Measurements from ENCODE around the gene MEF2A. TPM values are rescaled to one million over a fixed set of nuclear protein-coding genes. Genes with fewer than 3 reads are reported as not detected.

Gene MEF2A
- total RNA-seq, 1 experiment from 2014 or later: 29.6 TPM

DNA sequence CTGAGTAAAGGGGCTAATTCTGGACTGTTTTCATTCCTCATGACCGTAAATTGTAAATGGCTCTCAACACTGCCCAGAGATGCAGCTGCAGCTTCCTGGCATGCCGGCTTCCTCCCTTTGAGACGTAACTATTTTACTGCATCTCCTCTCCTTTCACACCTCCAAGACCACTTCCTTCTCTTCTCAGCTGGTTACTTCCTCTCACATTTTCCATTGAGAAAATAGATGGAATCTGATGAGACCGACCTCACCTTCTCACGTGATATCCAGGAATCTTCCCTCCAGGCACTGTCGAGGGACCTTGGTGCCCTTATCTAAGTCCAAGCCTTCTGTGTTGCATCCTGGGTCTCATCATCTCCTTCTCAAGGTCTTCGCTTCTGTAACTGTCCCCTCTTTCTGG is 154.7 kb downstream of the MEF2A start:
- no peaks in the 10 kb centered on the region for H3K79me2 ChIP-seq (ENCODE audit: insufficient read depth, low read length)
- H2AFZ ChIP-seq (ENCODE audit: low read depth, low read length, poor library complexity, severe bottlenecking): no peak overlapping the region
- no peaks in the 10 kb centered on the region for H4K20me1 ChIP-seq (ENCODE audit: insufficient read depth)
- peaks cover 0 to 3% of the 10 kb centered on the region in 2 experiments; a peak in 1 of 4 replicates for H3K9me3 ChIP-seq (ENCODE audit: control insufficient read depth in 1 of 2, insufficient read depth in 1 of 2, low read depth in 1 of 2, low read length in 2 of 2)
- no peaks in the 10 kb centered on the region for H3K36me3 ChIP-seq (ENCODE audit: control insufficient read depth in 1 of 2, insufficient read depth in 2 of 2, low read length in 2 of 2)
- ChIA-PET RAD21 (ENCODE audit: low non-redundant PET in 1 of 2, low total read pairs in 2 of 2, uncharacterized antibody in 2 of 2, unreplicated experiment in 2 of 2) (no interaction called here), POLR2A (no interaction called here), CTCF (no interaction called here)
- H3K27ac ChIP-seq (ENCODE audit: low read depth, low read length): no peak overlapping the region
- H3K4me2 ChIP-seq (ENCODE audit: low read length): no peak overlapping the region
- TF ChIP-seq, protein P1, sequence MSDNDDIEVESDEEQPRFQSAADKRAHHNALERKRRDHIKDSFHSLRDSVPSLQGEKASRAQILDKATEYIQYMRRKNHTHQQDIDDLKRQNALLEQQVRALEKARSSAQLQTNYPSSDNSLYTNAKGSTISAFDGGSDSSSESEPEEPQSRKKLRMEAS (IDR thresholded peaks at IDR 0.05): no peak
- no peak for TF ChIP-seq ELF1 (IDR thresholded peaks at IDR 0.05; ENCODE audit: borderline replicate concordance, low read depth)
- no peak for TF ChIP-seq EZH2 (IDR thresholded peaks at IDR 0.05)
- no peak for TF ChIP-seq SIN3A (IDR thresholded peaks at IDR 0.05; ENCODE audit: low read depth)
- TF ChIP-seq EGR1 (IDR thresholded peaks at IDR 0.05; ENCODE audit: low read depth): no peak
- no peak for TF ChIP-seq SP1 (IDR thresholded peaks at IDR 0.05; ENCODE audit: low read depth)
- H3K4me1 ChIP-seq (ENCODE audit: control insufficient read depth in 1 of 2, insufficient read depth in 2 of 2, low read length in 2 of 2): no peaks in the 10 kb centered on the region
- no peak overlapping the region for H3K4me3 ChIP-seq (replicated peaks in 1 of 2; ENCODE audit: low read depth in 1 of 2, low read length in 2 of 2)
- H3K9ac ChIP-seq (ENCODE audit: low read length): no peak overlapping the region
- intact Hi-C loops (cut with micrococcal nuclease): no loop called here
- H3K9me2 ChIP-seq (ENCODE audit: insufficient read depth): no peaks in the 10 kb centered on the region
- H3K27me3 ChIP-seq (ENCODE audit: insufficient read depth, low read length): no peaks in the 10 kb centered on the region
- ATAC-seq (no peak), DNase-seq (ENCODE audit: low read depth, low spot score) (no peak)
- BruUV-seq (replicated peaks): no TSS peak

GRCh38 chr15:99721104-99721778 is 155.5 kb downstream of the MEF2A start:
- Histone ChIP-seq H2AFZ (ENCODE audit: low read depth, low read length, poor library complexity, severe bottlenecking) (no peak overlapping the region), H3K4me1 (ENCODE audit: control insufficient read depth in 1 of 2, insufficient read depth in 2 of 2, low read length in 2 of 2) (no peaks in the 10 kb centered on the region), H3K9me2 (ENCODE audit: insufficient read depth) (no peaks in the 10 kb centered on the region), H3K9me3 (ENCODE audit: control insufficient read depth in 1 of 2, insufficient read depth in 1 of 2, low read depth in 1 of 2, low read length in 2 of 2) (peaks cover 0 to 6% of the 10 kb centered on the region in 2 experiments; a peak in 1 of 4 replicates), H3K4me3 (replicated peaks in 1 of 2; ENCODE audit: low read depth in 1 of 2, low read length in 2 of 2) (no peak overlapping the region), H3K79me2 (ENCODE audit: insufficient read depth, low read length) (no peaks in the 10 kb centered on the region), H3K36me3 (ENCODE audit: control insufficient read depth in 1 of 2, insufficient read depth in 2 of 2, low read length in 2 of 2) (no peaks in the 10 kb centered on the region), H3K27ac (ENCODE audit: low read depth, low read length) (no peak overlapping the region), H4K20me1 (ENCODE audit: insufficient read depth) (no peaks in the 10 kb centered on the region), H3K4me2 (ENCODE audit: low read length) (no peak overlapping the region), H3K9ac (ENCODE audit: low read length) (no peak overlapping the region), H3K27me3 (ENCODE audit: insufficient read depth, low read length) (no peaks in the 10 kb centered on the region)
- ChIA-PET RAD21 (ENCODE audit: low non-redundant PET in 1 of 2, low total read pairs in 2 of 2, uncharacterized antibody in 2 of 2, unreplicated experiment in 2 of 2) (no interaction called here), CTCF (no interaction called here), POLR2A (no interaction called here)
- DNase-seq (ENCODE audit: low read depth, low spot score) (no peak), ATAC-seq (no peak)
- BruUV-seq (replicated peaks): no TSS peak
- TF ChIP-seq CBX3 (IDR thresholded peaks at IDR 0.05; ENCODE audit: low read depth): no peak
- intact Hi-C loops (cut with micrococcal nuclease): no loop called here
